HEK293T (cell line): ENCODE results near the gene CDC26.

ENCODE experiments used
- CTCF ChIA-PET: fragments of 350-600 bp; formaldehyde crosslinking; extraction: SDS; loops from one replicate; lab custom pipeline; 2021; ENCODE audit warnings: antibody characterized with exemption, inconsistent platforms; lab: Yijun Ruan, JAX
- POLR2A ChIA-PET: fragments of 350-600 bp; formaldehyde crosslinking; extraction: SDS; loops from one replicate; lab custom pipeline; 2020; ENCODE audit warnings: antibody characterized with exemption, inconsistent platforms; lab: Yijun Ruan, JAX
- DNase-seq: peaks from one replicate; pipeline ENCODE4 v3.0.0; 2012; ENCODE audit warnings: mixed read lengths; ENCODE audit errors: extremely low spot score
- ARNT ChIP-seq: fragments of 450-650 bp; IDR thresholded peaks from 2 replicates; pipeline ENCODE4 v1.6.1; 2017; ENCODE audit warnings: mild to moderate bottlenecking
- BHLHE40 ChIP-seq: fragments of 450-650 bp; IDR thresholded peaks from 2 replicates; pipeline ENCODE4 v1.6.1; 2016; ENCODE audit warnings: mild to moderate bottlenecking, moderate library complexity, borderline replicate concordance
- CTBP1 ChIP-seq: fragments of 450-650 bp; IDR thresholded peaks from 2 replicates; pipeline ENCODE4 v1.6.1; 2016; ENCODE audit warnings: borderline replicate concordance
- ELF4 ChIP-seq: fragments of 450-650 bp; IDR thresholded peaks from 2 replicates; pipeline ENCODE4 v1.6.1; 2017; ENCODE audit warnings: antibody characterized with exemption
- FOXA1 ChIP-seq: fragments of 450-650 bp; IDR thresholded peaks from 2 replicates; pipeline ENCODE4 v1.6.1; 2016; ENCODE audit warnings: mild to moderate bottlenecking
- FOXK2 ChIP-seq: fragments of 450-650 bp; IDR thresholded peaks from 2 replicates; pipeline ENCODE4 v1.6.1; 2016; ENCODE audit warnings: mild to moderate bottlenecking
- FOXM1 ChIP-seq: fragments of 450-650 bp; IDR thresholded peaks from 2 replicates; pipeline ENCODE4 v1.6.1; 2017; ENCODE audit warnings: mild to moderate bottlenecking, borderline replicate concordance
- HDGF ChIP-seq: fragments of 450-650 bp; IDR thresholded peaks from 2 replicates; pipeline ENCODE4 v1.6.1; 2017; ENCODE audit warnings: antibody characterized with exemption, borderline replicate concordance
- L3MBTL2 ChIP-seq: fragments of 450-650 bp; conservative IDR thresholded peaks from 2 replicates; pipeline ENCODE4 v1.6.1; 2016; ENCODE audit warnings: mild to moderate bottlenecking
- LEF1 ChIP-seq: fragments of 450-650 bp; IDR thresholded peaks from 2 replicates; pipeline ENCODE4 v1.6.1; 2017; ENCODE audit warnings: mild to moderate bottlenecking, borderline replicate concordance
- NFRKB ChIP-seq: fragments of 450-650 bp; IDR thresholded peaks from 2 replicates; pipeline ENCODE4 v1.6.1; 2016; ENCODE audit warnings: mild to moderate bottlenecking, moderate library complexity
- PKNOX1 ChIP-seq: fragments of 450-650 bp; IDR thresholded peaks from 2 replicates; pipeline ENCODE4 v1.6.1; 2016
- SP1 ChIP-seq: fragments of 450-650 bp; IDR thresholded peaks from 2 replicates; pipeline ENCODE4 v1.6.1; 2017
- SUZ12 ChIP-seq: fragments of 450-650 bp; IDR thresholded peaks from 2 replicates; pipeline ENCODE4 v1.6.1; 2016; ENCODE audit warnings: mild to moderate bottlenecking
- TARDBP ChIP-seq: fragments of 450-650 bp; IDR thresholded peaks from 2 replicates; pipeline ENCODE4 v1.6.1; 2016
- ZNF384 ChIP-seq: fragments of 450-650 bp; IDR thresholded peaks from 2 replicates; pipeline ENCODE4 v1.6.1; 2016

The CDC26 gene

GRCh38 chr9:113307396-113307975, 32.1 kb upstream of the CDC26 start:
- no peak for DNase-seq
- ChIA-PET POLR2A (interaction anchor here (1.3 kb wide), 1 partner anchor 102 kb away, joined by 5 read pairs; the partner anchor contains the start of genes C9orf43 and POLE3), CTCF (no interaction called here)
- TF ChIP-seq NFRKB (no peak), HDGF (no peak), ZNF384 (no peak), SP1 (no peak)

GRCh38 chr9:113306566-113306965, 31.2 kb upstream of the CDC26 start:
- ChIA-PET POLR2A (no interaction called here), CTCF (no interaction called here)
- no peak for DNase-seq
- TF ChIP-seq NFRKB (no peak), BHLHE40 (no peak), SP1 (no peak)

GRCh38 chr9:113302792-113303418, 27.5 kb upstream of the CDC26 start, which contains the start of gene RNF183:
Gene RNF183, minus strand, starts transcription at chr9:113303376. Its CDS starts 5,192 bp downstream, at chr9:113298184.
- CTCF ChIA-PET: no interaction called here

GRCh38 chr9:113301548-113301947, 26.2 kb upstream of the CDC26 start:
- POLR2A ChIA-PET: no interaction called here
- TF ChIP-seq NFRKB (no peak), SUZ12 (no peak), FOXA1 (no peak), PKNOX1 (no peak), ELF4 (no peak), FOXM1 (no peak), TARDBP (no peak), SP1 (no peak), CTBP1 (no peak), ZNF384 (no peak), L3MBTL2 (no peak), ARNT (no peak), HDGF (no peak), BHLHE40 (no peak), LEF1 (no peak), FOXK2 (no peak)
- DNase-seq: no peak
- CTCF ChIA-PET: no interaction called here

More at GRCh38 chr9:113302792-113303418, 27.5 kb upstream of the CDC26 start, which contains the start of gene RNF183:
- DNase-seq: no peak
- TF ChIP-seq PKNOX1 (no peak), LEF1 (no peak), NFRKB (no peak), BHLHE40 (no peak), FOXA1 (no peak), SP1 (no peak)
- POLR2A ChIA-PET: no interaction called here

- DNase-seq: no peak
- POLR2A ChIA-PET: interaction anchor here (1.0 to 1.1 kb wide), 2 partner anchors 25 to 40 kb away, joined by 4 to 6 read pairs; partner anchors contain the start of genes CDC26 and WDR31
- CTCF ChIA-PET: interaction anchor here (1.0 kb wide), 1 partner anchor 26 kb away, joined by 3 read pairs; no protein-coding TSS in a partner anchor
- TF ChIP-seq SP1 (no peak), PKNOX1 (no peak), ELF4 (no peak), FOXM1 (no peak), CTBP1 (no peak), ZNF384 (no peak), LEF1 (no peak)
Observed at GRCh38 chr9:113299800-113300292, 24.5 kb upstream of the CDC26 start.

GRCh38 chr9:113298924-113299770, 23.8 kb upstream of the CDC26 start:
- POLR2A ChIA-PET: interaction anchor here (1.0 to 1.1 kb wide), 2 partner anchors 24 to 41 kb away, joined by 4 to 6 read pairs; partner anchors contain the start of genes CDC26 and WDR31
- no peak for DNase-seq
- CTCF ChIA-PET: interaction anchor here (0.6 kb wide), 1 partner anchor 14 kb away, joined by 3 read pairs; no protein-coding TSS in a partner anchor
- TF ChIP-seq CTBP1 (no peak), PKNOX1 (no peak)
